Left ventricle myocardium inferior (tissue), 1 donor: ENCODE results near the gene FHIT. TPM values are rescaled to one million over a fixed set of nuclear protein-coding genes. Genes with fewer than 3 reads are reported as not detected.

Source experiments
- DNase-seq: peaks from one replicate; pipeline ENCODE4 v3.0.0-alpha.2; 2020
- H3K27ac ChIP-seq: fragments of 200-600 bp; replicated peaks from 2 replicates; pipeline ENCODE4 v1.8.0; 2021
- H3K27me3 ChIP-seq: fragments of 200-600 bp; 2 replicates; pipeline ENCODE4 v1.8.0; 2021; ENCODE audit warnings: low read depth
- H3K36me3 ChIP-seq: fragments of 200-600 bp; 2 replicates; pipeline ENCODE4 v1.8.0; 2021
- H3K4me1 ChIP-seq: fragments of 200-600 bp; 2 replicates; pipeline ENCODE4 v1.8.0; 2021
- H3K4me3 ChIP-seq: fragments of 200-600 bp; 2 replicates; pipeline ENCODE4 v1.8.0; 2021; ENCODE audit warnings: mild to moderate bottlenecking, moderate library complexity
- H3K9me3 ChIP-seq: fragments of 200-600 bp; replicated peaks from 2 replicates; pipeline ENCODE4 v1.8.0; 2021
- CTCF ChIP-seq: fragments of 200-600 bp; IDR thresholded peaks from 2 replicates; pipeline ENCODE4 v1.8.0; 2021; ENCODE audit warnings: antibody characterized with exemption, mild to moderate bottlenecking, borderline replicate concordance
- intact Hi-C: fragments of 100-400 bp; cut with micrococcal nuclease; formaldehyde crosslinking; loops from one replicate; pipeline ENCODE4 v1.11.0; 2022
- total RNA-seq: library from RNA; stranded (reverse); fragmentation: NEBNext Ultra II Directional; extraction: Animal tissue kit (Norgen Biotek cat#: 25700); gene quantifications from one replicate; pipeline ENCODE4 v1.2.1, GENCODE V29; 2021
- donor health status: DM: no; HTN: yes; CAD: no; lungs with severe emphysema.

The FHIT gene
- total RNA-seq, 1 donor from 2014 or later = 16.0 TPM

- TF ChIP-seq CTCF = no peak
- Histone ChIP-seq H3K36me3 (no peaks in the 10 kb centered on the region), H3K4me3 (no peak overlapping the region), H3K27me3 (no peaks in the 10 kb centered on the region), H3K4me1 (no peaks in the 10 kb centered on the region), H3K27ac (no peak overlapping the region), H3K9me3 (no peaks in the 10 kb centered on the region)
- no peak for DNase-seq
- intact Hi-C loops = no loop called here
Measured at GRCh38 chr3:60575718-60576272, 675.5 kb downstream of the FHIT start.

- intact Hi-C loops = no loop called here
- Histone ChIP-seq H3K9me3 (no peaks in the 10 kb centered on the region), H3K36me3 (no peaks in the 10 kb centered on the region), H3K4me3 (no peak overlapping the region), H3K27ac (no peak overlapping the region), H3K27me3 (no peaks in the 10 kb centered on the region), H3K4me1 (no peaks in the 10 kb centered on the region)
- DNase-seq = no peak
- TF ChIP-seq CTCF = no peak
Measured at GRCh38 chr3:60574046-60574769, 677.0 kb downstream of the FHIT start.

- H3K4me3 ChIP-seq = no peak overlapping the region
- no peaks in the 10 kb centered on the region for H3K4me1 ChIP-seq
- no peak for DNase-seq
- no peaks in the 10 kb centered on the region for H3K9me3 ChIP-seq
- no peak for TF ChIP-seq CTCF
- no peaks in the 10 kb centered on the region for H3K36me3 ChIP-seq
- no peaks in the 10 kb centered on the region for H3K27me3 ChIP-seq
- intact Hi-C loops = no loop called here
- no peak overlapping the region for H3K27ac ChIP-seq
Measured at GRCh38 chr3:60573494-60573893, 677.8 kb downstream of the FHIT start.

GRCh38 chr3:60571511-60571910 lies 679.7 kb downstream of the FHIT start:
- Histone ChIP-seq H3K27me3 (no peaks in the 10 kb centered on the region), H3K9me3 (peaks cover 6% of the 10 kb centered on the region), H3K4me1 (no peaks in the 10 kb centered on the region), H3K4me3 (no peak overlapping the region), H3K36me3 (no peaks in the 10 kb centered on the region), H3K27ac (no peak overlapping the region)
- no peak for DNase-seq
- no peak for TF ChIP-seq CTCF
- intact Hi-C loops = no loop called here

- Histone ChIP-seq H3K9me3 (no peaks in the 10 kb centered on the region), H3K4me1 (no peaks in the 10 kb centered on the region)
- no peak for TF ChIP-seq CTCF
Measured at GRCh38 chr3:60557122-60557521, 694.1 kb downstream of the FHIT start.

More at GRCh38 chr3:60557122-60557521, 694.1 kb downstream of the FHIT start:
- Histone ChIP-seq H3K4me3 (no peak overlapping the region), H3K36me3 (no peaks in the 10 kb centered on the region), H3K27me3 (no peaks in the 10 kb centered on the region), H3K27ac (no peak overlapping the region)
- intact Hi-C loops = no loop called here
- DNase-seq = no peak
